Chondrocyte (in vitro differentiated cells): ENCODE data around the gene ZSCAN2. TPM values are rescaled to one million over a fixed set of nuclear protein-coding genes. Genes with fewer than 3 reads are reported as not detected.

Experiments used
- DNase-seq: peaks from one replicate; pipeline ENCODE4 v3.0.0; 2021; ENCODE audit warnings: mixed read lengths, low spot score
- H3K27ac Mint-ChIP-seq: one replicate; pipeline ENCODE4 v1.8.0; 2021; ENCODE audit warnings: mild to moderate bottlenecking, moderate library complexity, mixed read lengths; ENCODE audit not compliant: unreplicated experiment
- H3K27me3 Mint-ChIP-seq: 2 replicates; pipeline ENCODE4 v1.8.0; 2021; ENCODE audit warnings: low read depth, mixed read lengths
- H3K36me3 Mint-ChIP-seq: 2 replicates; pipeline ENCODE4 v1.8.0; 2021; ENCODE audit warnings: low read depth, mixed read lengths
- H3K4me1 Mint-ChIP-seq: 2 replicates; pipeline ENCODE4 v1.8.0; 2021; ENCODE audit warnings: low read depth, mild to moderate bottlenecking, mixed read lengths
- H3K4me3 Mint-ChIP-seq: one replicate; pipeline ENCODE4 v1.8.0; 2021; ENCODE audit warnings: mild to moderate bottlenecking, moderate library complexity, mixed read lengths; ENCODE audit not compliant: unreplicated experiment
- H3K9me3 Mint-ChIP-seq: 2 replicates; pipeline ENCODE4 v1.8.0; 2021; ENCODE audit warnings: low read depth, mixed read lengths
- total RNA-seq: library from RNA; stranded (reverse); gene quantifications from 3 replicates; pipeline ENCODE4 v1.2.1, GENCODE V29; 2021
- TF ChIP-seq, protein P1 (sequence below): fragments of 200-600 bp; sonication (generic); IDR thresholded peaks from 2 replicates; pipeline ENCODE4 v1.5.0; 2021; ENCODE audit warnings: antibody characterized with exemption, mild to moderate bottlenecking, moderate library complexity

The ZSCAN2 gene
- total RNA-seq, 1 donor from 2014 or later, result 11.9 TPM

DNA sequence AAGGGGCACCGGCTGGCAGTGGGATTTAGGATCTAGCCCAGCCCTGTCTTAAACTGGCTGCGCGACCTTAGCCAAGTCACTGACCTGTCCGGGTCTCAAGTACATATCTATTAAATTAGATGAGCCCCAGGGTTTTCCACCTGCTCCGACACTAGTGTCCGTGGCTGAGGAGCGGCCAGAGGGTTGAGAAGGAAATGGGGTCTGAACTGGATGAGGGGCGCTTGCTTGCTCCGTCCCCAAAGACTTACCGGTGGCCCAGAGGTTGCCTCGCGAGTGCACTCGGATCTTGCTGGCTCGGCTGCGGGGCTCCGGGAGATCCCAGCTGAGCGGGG lies 56.9 kb downstream of the ZSCAN2 start:
- peak overlapping the region; percentile 67 for H3K4me3 Mint-ChIP-seq
- no peaks in the 10 kb centered on the region for H3K9me3 Mint-ChIP-seq
- peaks cover 1% of the 10 kb centered on the region for H3K36me3 Mint-ChIP-seq
- H3K27me3 Mint-ChIP-seq, result no peaks in the 10 kb centered on the region
- no peak for DNase-seq
- peaks cover 32% of the 10 kb centered on the region for H3K4me1 Mint-ChIP-seq
- no peak overlapping the region for H3K27ac Mint-ChIP-seq
- TF ChIP-seq, protein P1, sequence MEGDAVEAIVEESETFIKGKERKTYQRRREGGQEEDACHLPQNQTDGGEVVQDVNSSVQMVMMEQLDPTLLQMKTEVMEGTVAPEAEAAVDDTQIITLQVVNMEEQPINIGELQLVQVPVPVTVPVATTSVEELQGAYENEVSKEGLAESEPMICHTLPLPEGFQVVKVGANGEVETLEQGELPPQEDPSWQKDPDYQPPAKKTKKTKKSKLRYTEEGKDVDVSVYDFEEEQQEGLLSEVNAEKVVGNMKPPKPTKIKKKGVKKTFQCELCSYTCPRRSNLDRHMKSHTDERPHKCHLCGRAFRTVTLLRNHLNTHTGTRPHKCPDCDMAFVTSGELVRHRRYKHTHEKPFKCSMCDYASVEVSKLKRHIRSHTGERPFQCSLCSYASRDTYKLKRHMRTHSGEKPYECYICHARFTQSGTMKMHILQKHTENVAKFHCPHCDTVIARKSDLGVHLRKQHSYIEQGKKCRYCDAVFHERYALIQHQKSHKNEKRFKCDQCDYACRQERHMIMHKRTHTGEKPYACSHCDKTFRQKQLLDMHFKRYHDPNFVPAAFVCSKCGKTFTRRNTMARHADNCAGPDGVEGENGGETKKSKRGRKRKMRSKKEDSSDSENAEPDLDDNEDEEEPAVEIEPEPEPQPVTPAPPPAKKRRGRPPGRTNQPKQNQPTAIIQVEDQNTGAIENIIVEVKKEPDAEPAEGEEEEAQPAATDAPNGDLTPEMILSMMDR, result no peak

DNA sequence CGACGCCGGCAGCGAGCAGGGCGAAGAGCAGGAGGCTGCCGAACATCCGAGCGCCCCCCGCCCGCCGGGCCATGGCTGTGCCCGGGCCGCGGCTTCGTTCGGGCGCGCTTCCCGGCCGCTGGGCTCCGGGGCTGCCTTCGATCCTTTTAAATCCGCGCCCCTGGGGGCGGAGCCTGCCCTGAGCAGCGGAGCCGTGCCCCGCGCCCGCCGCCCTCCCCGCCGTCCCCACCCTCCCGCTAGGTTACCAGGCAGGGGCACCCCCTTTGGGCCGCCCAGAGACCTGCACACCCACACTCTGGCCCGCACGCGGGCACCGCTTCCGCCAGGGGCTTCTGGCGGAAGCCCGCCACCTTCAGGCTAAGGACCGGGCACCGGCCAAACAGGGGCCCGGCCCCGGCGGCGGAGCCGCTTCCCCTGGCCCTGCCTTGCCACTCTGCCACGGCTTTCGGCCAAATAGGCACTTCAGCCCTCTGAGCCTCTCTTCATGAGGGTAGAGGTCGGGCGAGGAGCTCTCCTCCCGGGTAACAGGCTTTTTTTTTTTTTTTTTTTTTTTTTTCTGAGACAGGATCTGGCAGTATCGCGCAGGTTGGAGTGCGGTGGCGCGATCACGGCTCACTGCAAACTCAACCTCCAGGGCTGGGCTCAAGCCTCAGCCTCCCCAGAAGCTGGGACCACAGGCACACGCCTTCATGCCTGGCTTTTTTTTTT lies 57.4 kb downstream of the ZSCAN2 start, which contains the start of gene NMB:
Gene NMB (minus strand): TSS at position 120 of the 708 bp plus-strand sequence. CDS start 47 bp downstream, at position 73.
- Mint-ChIP-seq H3K4me3 (peak within 1 kb of the TSS; percentile 70), H3K9me3 (no peaks in the 10 kb centered on the region), H3K27ac (peak within 1 kb of the TSS; percentile 85), H3K4me1 (peaks cover 30% of the 10 kb centered on the region), H3K27me3 (no peaks in the 10 kb centered on the region), H3K36me3 (peaks cover 1% of the 10 kb centered on the region)
- DNase-seq, result no peak
- TF ChIP-seq, protein P1, result peak; percentile 86

DNA sequence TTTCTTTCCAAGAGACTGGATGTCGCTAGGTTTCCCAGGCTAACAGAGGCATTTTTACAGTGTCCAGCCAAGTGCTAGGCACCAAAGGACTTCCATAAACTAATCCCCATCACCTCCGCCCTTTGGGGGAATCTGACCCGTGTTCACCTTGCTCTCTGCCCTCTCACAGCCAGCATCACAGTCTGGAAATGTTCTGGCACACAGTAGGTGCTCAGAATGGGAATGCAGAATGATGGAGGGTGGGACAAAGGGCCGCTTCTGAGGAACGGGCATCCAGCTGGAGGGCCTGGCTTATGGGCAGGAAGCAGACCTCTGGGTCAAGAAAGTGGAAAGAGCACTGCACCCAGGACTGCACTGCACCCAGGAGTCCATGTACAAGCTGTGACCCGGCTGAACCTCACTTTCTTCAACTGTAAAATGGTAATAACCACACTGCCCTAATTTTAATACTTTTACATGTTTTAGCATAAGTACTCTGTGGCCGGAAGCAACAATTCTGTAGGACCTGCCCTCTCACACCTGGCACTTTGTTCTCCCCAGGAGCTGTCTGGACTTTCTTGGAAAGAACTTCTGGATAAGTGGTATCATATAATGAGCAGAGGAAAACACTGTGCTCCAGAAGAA lies 58.1 kb downstream of the ZSCAN2 start:
- H3K36me3 Mint-ChIP-seq, result peaks cover 1% of the 10 kb centered on the region
- H3K9me3 Mint-ChIP-seq, result no peaks in the 10 kb centered on the region
- no peaks in the 10 kb centered on the region for H3K27me3 Mint-ChIP-seq
- DNase-seq, result no peak
- H3K4me1 Mint-ChIP-seq, result peaks cover 24% of the 10 kb centered on the region
- peak overlapping the region; percentile 85 for H3K27ac Mint-ChIP-seq
- peak overlapping the region; percentile 70 for H3K4me3 Mint-ChIP-seq
- TF ChIP-seq, protein P1, result no peak

DNA sequence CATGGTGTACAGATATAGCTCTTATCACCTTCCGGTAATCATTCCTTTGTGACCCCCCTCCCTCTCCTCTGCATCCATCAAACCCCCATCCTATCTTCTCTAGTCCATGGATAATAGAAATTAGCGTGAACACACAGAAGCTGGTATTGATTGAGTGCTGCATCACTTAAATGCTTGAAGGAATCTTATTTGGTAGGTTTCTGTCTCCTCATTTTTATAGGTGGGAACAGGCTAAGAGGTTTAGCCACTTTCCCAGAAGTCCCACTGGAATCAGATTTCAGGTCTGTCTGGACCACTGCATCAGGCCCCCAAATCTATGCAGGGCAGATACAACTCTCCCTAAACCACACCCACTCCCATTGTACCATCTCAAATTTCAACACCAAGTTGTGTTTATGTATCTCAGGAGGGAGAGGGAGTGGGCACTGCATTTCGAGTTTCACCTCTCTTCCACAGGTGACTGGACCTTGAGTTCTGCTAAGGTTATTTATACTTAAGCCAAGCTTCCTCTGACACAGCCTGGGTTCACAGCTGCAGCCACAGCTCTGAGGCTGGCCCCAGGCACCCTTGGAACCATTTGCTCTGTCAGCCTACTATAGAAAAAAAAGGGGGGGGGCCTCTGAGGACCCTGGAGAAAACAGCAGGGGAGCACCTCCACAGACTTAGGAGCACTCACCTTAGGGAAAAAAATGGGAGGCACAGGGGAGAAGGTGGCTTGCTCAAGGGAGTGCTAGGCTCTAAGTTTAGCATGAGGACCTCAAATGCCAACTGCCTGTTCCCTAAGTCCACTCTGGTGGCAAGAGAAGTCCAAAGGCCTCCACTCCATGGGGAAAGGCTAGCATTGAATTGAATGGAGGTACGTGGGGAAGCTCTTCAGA lies 59.3 kb downstream of the ZSCAN2 start:
- Mint-ChIP-seq H3K27ac (peak overlapping the region; percentile 5), H3K9me3 (no peaks in the 10 kb centered on the region), H3K4me1 (peaks cover 18% of the 10 kb centered on the region), H3K36me3 (peaks cover 5% of the 10 kb centered on the region), H3K27me3 (no peaks in the 10 kb centered on the region), H3K4me3 (no peak overlapping the region)
- no peak for DNase-seq
- TF ChIP-seq, protein P1, result no peak

DNA sequence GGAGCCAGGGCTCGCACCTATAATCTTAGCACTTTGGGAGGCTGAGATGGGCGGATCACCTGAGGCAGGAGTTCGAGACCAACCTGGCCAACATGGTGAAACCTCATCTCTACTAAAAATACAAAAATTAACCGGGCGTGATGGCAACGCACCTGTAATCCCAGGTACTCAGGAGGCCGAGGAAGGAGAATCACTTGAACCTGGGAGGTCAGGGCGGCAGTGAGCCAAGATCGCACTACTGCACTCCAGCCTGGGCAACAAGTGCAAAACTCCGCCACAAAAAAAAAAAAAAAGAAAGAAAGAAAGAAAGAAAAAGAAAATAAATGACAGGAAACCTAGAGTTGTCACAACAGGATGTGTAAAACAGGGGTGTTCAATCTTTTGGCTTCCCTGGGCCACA lies 60.2 kb downstream of the ZSCAN2 start:
- peaks cover 9% of the 10 kb centered on the region for H3K36me3 Mint-ChIP-seq
- H3K4me3 Mint-ChIP-seq, result no peak overlapping the region
- H3K27me3 Mint-ChIP-seq, result no peaks in the 10 kb centered on the region
- DNase-seq, result no peak
- TF ChIP-seq, protein P1, result no peak
- no peak overlapping the region for H3K27ac Mint-ChIP-seq
- no peaks in the 10 kb centered on the region for H3K9me3 Mint-ChIP-seq
- H3K4me1 Mint-ChIP-seq, result peaks cover 12% of the 10 kb centered on the region
